Activated T-cell treated with anti-CD3 and anti-CD28 coated beads for 24 hours (primary cell): ENCODE data around the gene BST2.
A peak's percentile ranks its signal among the peaks of the same experiment; 100 is the strongest.
"Not testable (repeated sequence)": the region's sequence is repeated elsewhere in the genome, so short reads cannot be mapped to it uniquely, and the experiment has no call there.

Experiments used
- DNase-seq: peaks from one replicate; pipeline ENCODE4 v3.0.0-alpha.2; 2020; ENCODE audit warnings: low read depth

Gene BST2

GRCh38 chr19:17389957-17390664 lies 15.3 kb downstream of the BST2 start:
- no peak for DNase-seq

- no peak for DNase-seq
Observed at GRCh38 chr19:17389288-17389687, 16.1 kb downstream of the BST2 start.

- DNase-seq, result peak; percentile 49
Observed at GRCh38 chr19:17385878-17386611, 19.4 kb downstream of the BST2 start.

- no peak for DNase-seq
Observed at GRCh38 chr19:17380426-17381138, 24.8 kb downstream of the BST2 start.

GRCh38 chr19:17379221-17379631 lies 26.2 kb downstream of the BST2 start:
- no peak for DNase-seq

- DNase-seq, result no peak
Observed at GRCh38 chr19:17378271-17378670, 27.2 kb downstream of the BST2 start.

- no peak for DNase-seq
Observed at GRCh38 chr19:17376935-17377600, 28.4 kb downstream of the BST2 start, which contains the start of gene PLVAP. PLVAP (minus strand) TSS chr19:17377342; CDS start chr19:17377288, 54 bp downstream.

GRCh38 chr19:17370026-17370587 lies 35.3 kb downstream of the BST2 start:
- no peak for DNase-seq

- no peak for DNase-seq
Observed at GRCh38 chr19:17365361-17365760, 40.1 kb downstream of the BST2 start.

- not testable (repeated sequence) for DNase-seq
Observed at GRCh38 chr19:17363852-17364605, 41.4 kb downstream of the BST2 start.

GRCh38 chr19:17359905-17360800 lies 45.3 kb downstream of the BST2 start:
- no peak for DNase-seq

- DNase-seq, result no peak
Observed at GRCh38 chr19:17358395-17358794, 47.0 kb downstream of the BST2 start.

GRCh38 chr19:17357724-17358123 lies 47.7 kb downstream of the BST2 start:
- DNase-seq, result no peak

GRCh38 chr19:17357078-17357666 lies 48.3 kb downstream of the BST2 start:
- no peak for DNase-seq

- no peak for DNase-seq
Observed at GRCh38 chr19:17353386-17353785, 52.0 kb downstream of the BST2 start.
